Immature natural killer cell (primary cell): Measurements from ENCODE around the gene SGTB. TPM values are rescaled to one million over a fixed set of nuclear protein-coding genes. Genes with fewer than 3 reads are reported as not detected.
"Not testable (repeated sequence)": the region's sequence is repeated elsewhere in the genome, so short reads cannot be mapped to it uniquely, and the experiment has no call there.

ENCODE experiments used
- DNase-seq, 3 donors: peaks; one replicate each; pipeline ENCODE4 v3.0.0; 2022; ENCODE audit warnings: mixed read lengths in 1 of 3
- H3K27ac Mint-ChIP-seq, 6 donors: one replicate each; pipeline ENCODE4 v1.8.0; 2020; ENCODE audit warnings: mixed read lengths in 6 of 6, mild to moderate bottlenecking in 5 of 6, inconsistent platforms in 4 of 6, moderate library complexity in 3 of 6
- H3K27me3 Mint-ChIP-seq, 3 donors: one replicate each; pipeline ENCODE4 v1.8.0; 2020 to 2021; ENCODE audit warnings: low read depth in 3 of 3, mild to moderate bottlenecking in 3 of 3, mixed read lengths in 3 of 3, moderate library complexity in 3 of 3, inconsistent platforms in 1 of 3
- H3K36me3 Mint-ChIP-seq, 3 donors: one replicate each; pipeline ENCODE4 v1.8.0; 2020; ENCODE audit warnings: mixed read lengths in 3 of 3, inconsistent platforms in 2 of 3, mild to moderate bottlenecking in 2 of 3
- H3K4me1 Mint-ChIP-seq, 2 donors: one replicate each; pipeline ENCODE4 v1.8.0; 2020; ENCODE audit warnings: inconsistent platforms in 2 of 2, mild to moderate bottlenecking in 2 of 2, mixed read lengths in 2 of 2, moderate library complexity in 1 of 2
- H3K4me3 Mint-ChIP-seq, 5 donors: one replicate each; pipeline ENCODE4 v1.8.0; 2020; ENCODE audit warnings: mild to moderate bottlenecking in 5 of 5, mixed read lengths in 5 of 5, inconsistent platforms in 3 of 5, moderate library complexity in 3 of 5
- H3K9me3 Mint-ChIP-seq, 6 donors: one replicate each; pipeline ENCODE4 v1.8.0; 2020; ENCODE audit warnings: mild to moderate bottlenecking in 6 of 6, mixed read lengths in 6 of 6, inconsistent platforms in 4 of 6, moderate library complexity in 3 of 6
- polyA plus RNA-seq, 3 donors: library from polyadenylated mRNA; unstranded; fragments of 300-500 nt; fragmentation: Illumina TruSeq; gene quantifications; one replicate each; pipeline ENCODE4 v1.2.3, GENCODE V29; 2021

The SGTB gene
- polyA plus RNA-seq, 3 donors from 2014 or later = 1.7 to 2.8 (median 2.4) TPM

- not testable (repeated sequence) for H3K9me3 Mint-ChIP-seq, H3K4me3 Mint-ChIP-seq, H3K27me3 Mint-ChIP-seq, H3K4me1 Mint-ChIP-seq, DNase-seq, H3K27ac Mint-ChIP-seq
- H3K36me3 Mint-ChIP-seq = peaks cover 22 to 43% (median 32%) of the 10 kb centered on the region in 3 donors
Observed at GRCh38 chr5:65676056-65676455, 45.9 kb downstream of the SGTB start.

GRCh38 chr5:65674749-65675148 lies 47.2 kb downstream of the SGTB start:
- Mint-ChIP-seq H3K36me3 (peaks cover 13 to 37% (median 22%) of the 10 kb centered on the region in 3 donors), H3K4me1 (no peaks in the 10 kb centered on the region), H3K27me3 (peaks cover 0 to 5% (median 0%) of the 10 kb centered on the region in 3 donors), H3K9me3 (no peaks in the 10 kb centered on the region), H3K4me3 (no peak overlapping the region), H3K27ac (no peak overlapping the region)
- no peak for DNase-seq

GRCh38 chr5:65672796-65673195 lies 49.1 kb downstream of the SGTB start:
- no peak overlapping the region for H3K4me3 Mint-ChIP-seq
- H3K9me3 Mint-ChIP-seq = no peaks in the 10 kb centered on the region
- no peaks in the 10 kb centered on the region for H3K4me1 Mint-ChIP-seq
- no peak for DNase-seq
- H3K36me3 Mint-ChIP-seq = peaks cover 8 to 29% (median 18%) of the 10 kb centered on the region in 3 donors
- peaks cover 0 to 3% (median 0%) of the 10 kb centered on the region in 3 donors for H3K27me3 Mint-ChIP-seq
- peak overlapping the region in 1 of 6 donors; percentile 20 for H3K27ac Mint-ChIP-seq

GRCh38 chr5:65668696-65669095 lies 53.2 kb downstream of the SGTB start:
- no peaks in the 10 kb centered on the region for H3K9me3 Mint-ChIP-seq

GRCh38 chr5:65663804-65664521 lies 57.9 kb downstream of the SGTB start:
- Mint-ChIP-seq H3K9me3 (no peaks in the 10 kb centered on the region), H3K27me3 (no peaks in the 10 kb centered on the region), H3K36me3 (peaks cover 8 to 29% (median 23%) of the 10 kb centered on the region in 3 donors), H3K4me3 (no peak overlapping the region), H3K4me1 (peaks cover 12 to 22% of the 10 kb centered on the region in 2 donors), H3K27ac (peak overlapping the region in 2 of 6 donors; percentile 41 to 75)
- DNase-seq = no peak

More at GRCh38 chr5:65668696-65669095, 53.2 kb downstream of the SGTB start:
- peak overlapping the region in 1 of 6 donors; percentile 11 for H3K27ac Mint-ChIP-seq
- H3K27me3 Mint-ChIP-seq = peaks cover 0 to 2% (median 0%) of the 10 kb centered on the region in 3 donors
- no peak for DNase-seq
- H3K36me3 Mint-ChIP-seq = peaks cover 0 to 23% (median 3%) of the 10 kb centered on the region in 3 donors
- peaks cover 7 to 8% of the 10 kb centered on the region in 2 donors for H3K4me1 Mint-ChIP-seq
- H3K4me3 Mint-ChIP-seq = no peak overlapping the region

- H3K27me3 Mint-ChIP-seq = no peaks in the 10 kb centered on the region
- DNase-seq = no peak
- peaks cover 10 to 27% (median 16%) of the 10 kb centered on the region in 3 donors for H3K36me3 Mint-ChIP-seq
- no peak overlapping the region for H3K27ac Mint-ChIP-seq
- H3K9me3 Mint-ChIP-seq = no peaks in the 10 kb centered on the region
- no peak overlapping the region for H3K4me3 Mint-ChIP-seq
- no peaks in the 10 kb centered on the region for H3K4me1 Mint-ChIP-seq
Observed at GRCh38 chr5:65654713-65655112, 67.2 kb downstream of the SGTB start.

- no peak for DNase-seq
- Mint-ChIP-seq H3K27me3 (no peaks in the 10 kb centered on the region), H3K36me3 (peaks cover 7 to 35% (median 13%) of the 10 kb centered on the region in 3 donors), H3K9me3 (no peaks in the 10 kb centered on the region), H3K27ac (no peak overlapping the region), H3K4me1 (no peaks in the 10 kb centered on the region), H3K4me3 (no peak overlapping the region)
Observed at GRCh38 chr5:65651144-65651543, 70.8 kb downstream of the SGTB start.

- H3K9me3 Mint-ChIP-seq = no peaks in the 10 kb centered on the region
- H3K4me3 Mint-ChIP-seq = no peak overlapping the region
- no peaks in the 10 kb centered on the region for H3K4me1 Mint-ChIP-seq
- peak overlapping the region in 2 of 6 donors; percentile 15 to 55 for H3K27ac Mint-ChIP-seq
- no peak for DNase-seq
- H3K27me3 Mint-ChIP-seq = no peaks in the 10 kb centered on the region
- H3K36me3 Mint-ChIP-seq = peaks cover 0 to 29% (median 14%) of the 10 kb centered on the region in 3 donors
Observed at GRCh38 chr5:65647941-65648340, 74.0 kb downstream of the SGTB start.

GRCh38 chr5:65646938-65647337 lies 75.0 kb downstream of the SGTB start:
- H3K27ac Mint-ChIP-seq = peak overlapping the region in 1 of 6 donors; percentile 50
- H3K9me3 Mint-ChIP-seq = no peaks in the 10 kb centered on the region
- H3K4me1 Mint-ChIP-seq = no peaks in the 10 kb centered on the region
- no peak overlapping the region for H3K4me3 Mint-ChIP-seq
- no peak for DNase-seq
- peaks cover 0 to 29% (median 11%) of the 10 kb centered on the region in 3 donors for H3K36me3 Mint-ChIP-seq
- no peaks in the 10 kb centered on the region for H3K27me3 Mint-ChIP-seq

GRCh38 chr5:65640240-65640639 lies 81.7 kb downstream of the SGTB start:
- H3K36me3 Mint-ChIP-seq = peaks cover 7 to 23% (median 19%) of the 10 kb centered on the region in 3 donors
- no peak overlapping the region for H3K4me3 Mint-ChIP-seq
- no peaks in the 10 kb centered on the region for H3K4me1 Mint-ChIP-seq
- no peaks in the 10 kb centered on the region for H3K27me3 Mint-ChIP-seq
- no peaks in the 10 kb centered on the region for H3K9me3 Mint-ChIP-seq
- no peak overlapping the region for H3K27ac Mint-ChIP-seq
- no peak for DNase-seq

- DNase-seq = no peak
- peaks cover 14 to 20% of the 10 kb centered on the region in 2 donors for H3K4me1 Mint-ChIP-seq
- peaks cover 0 to under 1% (median 0%) of the 10 kb centered on the region in 3 donors for H3K27me3 Mint-ChIP-seq
- H3K36me3 Mint-ChIP-seq = peaks cover 0 to 5% (median 3%) of the 10 kb centered on the region in 3 donors
- no peaks in the 10 kb centered on the region for H3K9me3 Mint-ChIP-seq
- no peak overlapping the region for H3K27ac Mint-ChIP-seq
- no peak overlapping the region for H3K4me3 Mint-ChIP-seq
Observed at GRCh38 chr5:65630981-65631380, 90.9 kb downstream of the SGTB start.

- no peak for DNase-seq
- Mint-ChIP-seq H3K4me1 (peaks cover 47 to 61% of the 10 kb centered on the region in 2 donors), H3K36me3 (peaks cover 0 to 5% (median 3%) of the 10 kb centered on the region in 3 donors), H3K9me3 (no peaks in the 10 kb centered on the region), H3K27me3 (peaks cover 15 to 17% (median 17%) of the 10 kb centered on the region in 3 donors), H3K4me3 (peak overlapping the region; percentile 95 to 100 (median 98)), H3K27ac (peak overlapping the region; percentile 71 to 98 (median 83))
Observed at GRCh38 chr5:65625743-65626142, 96.2 kb downstream of the SGTB start.

GRCh38 chr5:65624571-65625555 lies 97.0 kb downstream of the SGTB start, which contains the start of the genes SHLD3 and TRAPPC13:
SHLD3 (plus strand) TSS chr5:65625027; CDS start chr5:65629588, 4,561 bp downstream.
TRAPPC13 (plus strand) TSS chr5:65625027; CDS start chr5:65625061, 34 bp downstream.
- peak; percentile 90 to 91 (median 91) for DNase-seq
- Mint-ChIP-seq H3K27me3 (peaks cover 15 to 17% (median 17%) of the 10 kb centered on the region in 3 donors), H3K4me1 (peaks cover 51 to 60% of the 10 kb centered on the region in 2 donors), H3K36me3 (peaks cover 0 to 4% (median 3%) of the 10 kb centered on the region in 3 donors), H3K9me3 (no peaks in the 10 kb centered on the region), H3K4me3 (peak within 1 kb of the TSS; percentile 95 to 100 (median 98)), H3K27ac (peak within 1 kb of the TSS; percentile 91 to 98 (median 96))
